Panc1 (cell line): ENCODE results near the gene PDK2. TPM values are rescaled to one million over a fixed set of nuclear protein-coding genes. Genes with fewer than 3 reads are reported as not detected.
"Not testable (repeated sequence)": the region's sequence is repeated elsewhere in the genome, so short reads cannot be mapped to it uniquely, and the experiment has no call there.

ENCODE experiments used
- ATAC-seq: fragments of 200-7000 bp; cut with Tn5 transposase; 2 replicates; pipeline ENCODE4 v1.9.1; 2020; ENCODE audit warnings: mild to moderate bottlenecking, moderate library complexity
- BruUV-seq: library from RNA; stranded (reverse); fragments of 400-500 nt; replicated peaks from 2 replicates; lab custom pipeline; 2021; lab: Mats Ljungman, UMichigan
- CTCF ChIA-PET: fragments of 300-600 bp; sonication (Branson Sonifier 250); formaldehyde crosslinking; loops from one replicate; lab custom pipeline; 2022; ENCODE audit warnings: antibody characterized with exemption; lab: Charles Lee
- POLR2A ChIA-PET: fragments of 300-600 bp; sonication (Branson Sonifier 250); formaldehyde crosslinking; loops from one replicate; lab custom pipeline; 2022; ENCODE audit warnings: antibody characterized with exemption; lab: Charles Lee
- DNase-seq: peaks from one replicate; pipeline ENCODE4 v3.0.0-alpha.2; 2010; ENCODE audit warnings: low read depth, low spot score
- H3K27ac ChIP-seq: 2 replicates; pipeline ENCODE4 v1.5.1; 2011; ENCODE audit warnings: mild to moderate bottlenecking, low read length, inconsistent platforms
- H3K27me3 ChIP-seq: fragments of 200-500 bp; sonication (Bioruptor generic); 2 replicates; pipeline ENCODE4 v1.6.0; 2014; ENCODE audit warnings: low read length, inconsistent platforms; ENCODE audit not compliant: control insufficient read depth, insufficient read depth
- H3K36me3 ChIP-seq: fragments of 200-500 bp; sonication (Bioruptor generic); 2 replicates; pipeline ENCODE4 v1.5.1; 2014; ENCODE audit warnings: inconsistent platforms, mild to moderate bottlenecking, low read length, moderate library complexity; ENCODE audit not compliant: control insufficient read depth, insufficient read depth
- H3K4me1 ChIP-seq: 2 replicates; pipeline ENCODE4 v1.5.1; 2011; ENCODE audit warnings: inconsistent platforms, mild to moderate bottlenecking, low read length, moderate library complexity; ENCODE audit not compliant: control insufficient read depth, insufficient read depth
- H3K4me3 ChIP-seq, 2 experiments: 2 replicates each; pipeline ENCODE4 v1.5.1; 2011 to 2012; ENCODE audit warnings: low read depth in 2 of 2, low read length in 2 of 2, mild to moderate bottlenecking in 2 of 2, inconsistent platforms in 1 of 2, moderate library complexity in 1 of 2
- H3K9me3 ChIP-seq: fragments of 200-500 bp; sonication (Bioruptor generic); 2 replicates; pipeline ENCODE4 v1.5.1; 2014; ENCODE audit warnings: low read depth, mild to moderate bottlenecking, inconsistent platforms, low read length, moderate library complexity; ENCODE audit not compliant: control insufficient read depth, insufficient read depth
- CTCF ChIP-seq: fragments of 450-650 bp; IDR thresholded peaks from 2 replicates; pipeline ENCODE4 v1.5.1; 2017; ENCODE audit warnings: mild to moderate bottlenecking
- POLR2AphosphoS5 ChIP-seq: IDR thresholded peaks from 2 replicates; pipeline ENCODE4 v1.6.1; 2012; ENCODE audit warnings: mild to moderate bottlenecking, low read depth, low read length, moderate library complexity
- REST ChIP-seq, 2 experiments: IDR thresholded peaks; 2 replicates each; pipeline ENCODE4 v1.6.1; 2011 to 2012; ENCODE audit warnings: low read depth in 2 of 2, control low read depth in 1 of 2, low read length in 1 of 2, mild to moderate bottlenecking in 1 of 2, moderate library complexity in 1 of 2; ENCODE audit not compliant: insufficient read depth in 1 of 2
- SIN3A ChIP-seq: IDR thresholded peaks from 2 replicates; pipeline ENCODE4 v1.6.1; 2012; ENCODE audit warnings: low read depth, mild to moderate bottlenecking, low read length, moderate library complexity, borderline replicate concordance; ENCODE audit not compliant: insufficient read depth
- TCF7L2 ChIP-seq: IDR thresholded peaks from 2 replicates; pipeline ENCODE4 v1.6.1; 2011; ENCODE audit warnings: mild to moderate bottlenecking, low read depth, low read length, inconsistent platforms
- in situ Hi-C: cut with HindIII; loops from 2 replicates; pipeline ENCODE4 v1.10.0; 2016; ENCODE audit warnings: low sequenced_read_pairs, low pct_unique_long_range_greater_than_20kb
- intact Hi-C: fragments of 100-400 bp; cut with micrococcal nuclease; formaldehyde crosslinking; loops from one replicate; pipeline ENCODE4 v1.10.0; 2022; ENCODE audit not compliant: unreplicated experiment
- total RNA-seq: library from RNA; stranded (reverse); gene quantifications from one replicate; pipeline ENCODE4 v1.2.1, GENCODE V29; 2021; ENCODE audit not compliant: unreplicated experiment

PDK2 gene
- total RNA-seq, 1 experiment from 2014 or later, result 46.0 TPM

- POLR2A ChIA-PET, result interaction anchor here (0.6 to 0.7 kb wide), 3 partner anchors 30 to 59 kb away, joined by 3 to 15 read pairs (median 3); no protein-coding TSS in a partner anchor
- CTCF ChIA-PET, result interaction anchor here (0.7 to 1.4 kb wide), 2 partner anchors 17 to 65 kb away, joined by 3 to 4 read pairs; no protein-coding TSS in a partner anchor
- intact Hi-C loops, result no loop called here
- in situ Hi-C loops, result no loop called here
- H3K36me3 ChIP-seq, result peaks cover 11% of the 10 kb centered on the region
- peak overlapping the region in 1 of 2 experiments; percentile 99; a peak in 3 of 4 replicates for H3K4me3 ChIP-seq
- H3K27ac ChIP-seq, result peak overlapping the region; percentile 99
- no peaks in the 10 kb centered on the region for H3K27me3 ChIP-seq
- DNase-seq, result no peak
- H3K9me3 ChIP-seq, result no peaks in the 10 kb centered on the region
- no peak for ATAC-seq
- no TSS peak for BruUV-seq
- TF ChIP-seq REST (IDR thresholded peaks at IDR 0.05; ENCODE audit: insufficient read depth in 1 of 2, low read depth in 2 of 2, low read length in 1 of 2) (no peak), POLR2AphosphoS5 (no peak), TCF7L2 (no peak), CTCF (no peak), SIN3A (no peak)
- H3K4me1 ChIP-seq, result peaks cover 82% of the 10 kb centered on the region
Observed at GRCh38 chr17:50060951-50061712, 34.0 kb upstream of the PDK2 start.

- peaks cover 87% of the 10 kb centered on the region for H3K4me1 ChIP-seq
- H3K4me3 ChIP-seq, result peak overlapping the region in 1 of 2 experiments; percentile 99; a peak in 2 of 4 replicates
- CTCF ChIA-PET, result interaction anchor here (0.7 to 1.4 kb wide), 3 partner anchors 11 to 65 kb away, joined by 3 to 4 read pairs (median 4); no protein-coding TSS in a partner anchor
- in situ Hi-C loops, POLR2A ChIA-PET, H3K9me3 ChIP-seq, H3K36me3 ChIP-seq, intact Hi-C loops, BruUV-seq, DNase-seq, H3K27me3 ChIP-seq, ATAC-seq: not testable (repeated sequence)
- H3K27ac ChIP-seq, result peak overlapping the region; percentile 99
Observed at GRCh38 chr17:50061713-50062045, 33.5 kb upstream of the PDK2 start.
